ENCODE measurements around the gene BCOR. TPM values are rescaled to one million over a fixed set of nuclear protein-coding genes. Genes with fewer than 3 reads are reported as not detected.
A peak's percentile ranks its signal among the peaks of the same experiment; 100 is the strongest.

BCOR gene
- total and polyA plus RNA-seq, 9 of the 15 experiments (the other 6 are each of a cell fraction or from before 2014, with no cell fraction given), result 27.5 to 113 (median 37.6) TPM

- Histone ChIP-seq H3K9me3 (replicated peaks; ENCODE audit: control insufficient read depth, insufficient read depth, low read depth, low read length) (no peaks in the 10 kb centered on the region), H4K20me1 (replicated peaks; ENCODE audit: control insufficient read depth, insufficient read depth, low read length) (no peaks in the 10 kb centered on the region), H3K9ac (ENCODE audit: insufficient read depth in 1 of 2, low read depth in 2 of 2, low read length in 2 of 2) (peak overlapping the region in 1 of 2 experiments; percentile 48; a peak in 1 of 4 replicates), H3K4me3 (no peak overlapping the region), H3K9me1 (ENCODE audit: control insufficient read depth, insufficient read depth, low read length) (no peaks in the 10 kb centered on the region), H3K4me2 (ENCODE audit: insufficient read depth, low read length) (no peak overlapping the region), H2AFZ (ENCODE audit: low read depth, low read length) (no peak overlapping the region), H3K79me2 (ENCODE audit: control insufficient read depth, insufficient read depth, low read length) (peaks cover 3% of the 10 kb centered on the region), H3K36me3 (ENCODE audit: control insufficient read depth, insufficient read depth, low read length) (no peaks in the 10 kb centered on the region), H3K4me1 (replicated peaks in 1 of 2; ENCODE audit: control insufficient read depth in 2 of 2, insufficient read depth in 2 of 2, low read length in 2 of 2) (peaks cover 8 to 18% of the 10 kb centered on the region in 2 experiments; a peak in 4 of 5 replicates), H3K27ac (ENCODE audit: extremely low read depth, low read depth, low read length) (no peak overlapping the region), H3K27me3 (ENCODE audit: control insufficient read depth in 2 of 2, insufficient read depth in 2 of 2, low read length in 2 of 2) (no peaks in the 10 kb centered on the region)
- no TSS peak for BruUV-seq (replicated peaks)
- DNase-seq (ENCODE audit: extremely low read depth in 1 of 4, low spot score in 3 of 4) (no peak), ATAC-seq (no peak), FAIRE-seq (no peak)
- intact Hi-C loops (cut with micrococcal nuclease), result no loop called here
- WGBS (ENCODE audit: insufficient coverage, low coverage, missing lambda C conversion rate), result 75% methylated on average over 8 of the region's 10 CpGs
- CTCF ChIA-PET (ENCODE audit: low intra/inter-chr PET ratio), result no interaction called here
- in situ Hi-C loops (cut with MboI), result no loop called here
- TF ChIP-seq RBM39 (optimal IDR thresholded peaks at IDR 0.05; ENCODE audit: low read depth, low read length) (no peak), ZFPM2 (CRISPR knock-in tag; IDR thresholded peaks at IDR 0.05) (no peak), MEIS2 (IDR thresholded peaks at IDR 0.05; ENCODE audit: partially characterized antibody) (no peak), ZNF766 (CRISPR knock-in tag; conservative IDR thresholded peaks at IDR 0.05) (no peak), CREB3L1 (IDR thresholded peaks at IDR 0.05; ENCODE audit: borderline replicate concordance, low read depth) (no peak), RB1 (IDR thresholded peaks at IDR 0.05; ENCODE audit: low read depth) (no peak), PTTG1 (tag; IDR thresholded peaks at IDR 0.05; ENCODE audit: low read depth) (no peak), PHB2 (IDR thresholded peaks at IDR 0.05; ENCODE audit: low read depth) (no peak), TSC22D4 (tag; IDR thresholded peaks at IDR 0.05) (no peak), ZC3H11A (IDR thresholded peaks at IDR 0.05; ENCODE audit: low read depth, low read length) (no peak), KDM1A (IDR thresholded peaks at IDR 0.05) (no peak), CSDE1 (IDR thresholded peaks at IDR 0.05) (no peak)
- POLR2A ChIA-PET, result no interaction called here
Observed at GRCh38 chrX:40122487-40122886, 24.7 kb upstream of the BCOR start.
